AG09319 (cell line): ENCODE data around the gene KCNMB3.
"Not testable (repeated sequence)": the region's sequence is repeated elsewhere in the genome, so short reads cannot be mapped to it uniquely, and the experiment has no call there.

Source experiments
- DNase-seq: peaks from one replicate; pipeline ENCODE4 v3.0.0-alpha.2; 2010; ENCODE audit warnings: low read depth; ENCODE audit errors: extremely low read depth
- TF ChIP-seq, protein P1 (sequence below): IDR thresholded peaks from 2 replicates; pipeline ENCODE4 v1.5.1; 2011; ENCODE audit warnings: low read depth, mild to moderate bottlenecking, inconsistent platforms, low read length, moderate library complexity

The KCNMB3 gene

DNA sequence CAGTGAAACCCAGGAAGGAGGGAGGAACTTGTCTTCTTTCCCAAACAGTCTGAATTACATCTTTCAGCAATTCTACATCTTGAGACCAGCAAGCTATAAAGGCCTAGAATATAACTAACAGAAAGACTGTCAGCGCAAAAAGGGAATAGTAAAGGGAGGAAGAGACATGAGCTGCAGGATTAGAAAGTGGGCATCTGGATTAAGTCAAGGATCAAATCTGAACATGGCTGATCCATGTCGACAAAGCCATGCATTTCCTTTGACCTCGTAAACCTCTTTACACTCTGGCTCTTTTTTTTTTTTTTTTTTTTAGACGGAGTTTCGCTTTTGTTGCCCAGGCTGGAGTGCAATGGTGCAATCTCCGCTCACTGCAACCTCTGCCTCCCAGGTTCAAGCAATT is 35.4 kb upstream of the KCNMB3 start:
- TF ChIP-seq, protein P1, sequence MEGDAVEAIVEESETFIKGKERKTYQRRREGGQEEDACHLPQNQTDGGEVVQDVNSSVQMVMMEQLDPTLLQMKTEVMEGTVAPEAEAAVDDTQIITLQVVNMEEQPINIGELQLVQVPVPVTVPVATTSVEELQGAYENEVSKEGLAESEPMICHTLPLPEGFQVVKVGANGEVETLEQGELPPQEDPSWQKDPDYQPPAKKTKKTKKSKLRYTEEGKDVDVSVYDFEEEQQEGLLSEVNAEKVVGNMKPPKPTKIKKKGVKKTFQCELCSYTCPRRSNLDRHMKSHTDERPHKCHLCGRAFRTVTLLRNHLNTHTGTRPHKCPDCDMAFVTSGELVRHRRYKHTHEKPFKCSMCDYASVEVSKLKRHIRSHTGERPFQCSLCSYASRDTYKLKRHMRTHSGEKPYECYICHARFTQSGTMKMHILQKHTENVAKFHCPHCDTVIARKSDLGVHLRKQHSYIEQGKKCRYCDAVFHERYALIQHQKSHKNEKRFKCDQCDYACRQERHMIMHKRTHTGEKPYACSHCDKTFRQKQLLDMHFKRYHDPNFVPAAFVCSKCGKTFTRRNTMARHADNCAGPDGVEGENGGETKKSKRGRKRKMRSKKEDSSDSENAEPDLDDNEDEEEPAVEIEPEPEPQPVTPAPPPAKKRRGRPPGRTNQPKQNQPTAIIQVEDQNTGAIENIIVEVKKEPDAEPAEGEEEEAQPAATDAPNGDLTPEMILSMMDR, result no peak
- DNase-seq, result no peak

DNA sequence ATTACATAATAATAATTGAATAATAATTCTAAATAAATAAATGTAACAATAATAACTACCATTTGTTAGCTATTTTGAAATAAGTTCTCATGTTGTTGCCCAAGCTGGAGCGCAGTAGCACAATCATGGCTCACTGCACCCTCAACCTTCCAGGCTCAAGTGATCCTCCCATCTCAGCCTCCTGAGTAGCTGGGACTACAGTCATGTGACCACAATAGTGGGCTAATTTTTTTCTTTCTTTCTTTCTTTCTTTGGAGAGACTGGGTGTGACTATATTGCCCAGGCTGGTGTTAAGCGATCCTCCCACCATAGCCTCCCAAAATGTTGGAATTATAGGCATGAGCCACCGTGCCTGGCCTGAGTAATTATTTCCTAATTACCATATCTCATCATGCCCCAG is 30.9 kb upstream of the KCNMB3 start:
- DNase-seq, result no peak
- TF ChIP-seq, protein P1, result no peak

- TF ChIP-seq, protein P1, result no peak
These were observed 28.9 kb upstream of the KCNMB3 start for GRCh38 chr3:179279837-179280236.

DNA sequence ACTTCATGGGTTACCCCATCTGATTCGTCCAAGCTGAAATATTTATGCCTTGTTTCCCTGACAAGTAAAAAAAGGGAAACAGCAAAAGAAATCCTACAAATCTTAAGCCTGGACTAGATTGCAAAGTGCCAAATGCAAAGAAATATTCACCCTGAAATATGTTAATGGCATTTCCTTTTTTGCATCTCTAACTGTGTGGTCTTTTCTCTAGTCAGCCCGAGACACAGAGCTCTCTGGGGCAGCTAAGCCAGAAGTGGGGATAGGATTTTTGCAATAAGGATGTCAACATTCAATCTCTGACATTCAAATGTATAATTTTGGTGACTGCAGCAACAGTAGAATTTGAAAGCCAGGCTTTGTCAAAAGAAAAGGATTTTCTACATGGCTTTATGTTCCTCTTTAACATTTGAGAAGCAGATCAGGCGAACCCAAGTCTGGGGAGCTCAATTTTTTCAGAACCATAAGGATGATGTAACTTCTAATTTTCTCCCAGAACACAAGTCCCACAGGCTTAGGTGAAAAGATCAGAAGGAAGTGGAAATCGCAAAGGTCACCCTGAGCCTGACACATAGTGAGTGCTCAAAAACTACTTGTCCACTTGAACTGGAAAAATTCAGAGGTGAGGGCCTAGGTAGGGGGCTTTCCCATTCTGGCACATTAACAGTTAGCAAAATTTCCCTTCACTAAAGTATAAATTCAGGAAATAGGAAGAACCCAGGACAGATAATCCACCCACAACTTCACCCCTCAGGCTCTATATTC is 28.2 kb upstream of the KCNMB3 start:
- TF ChIP-seq, protein P1, result no peak
- DNase-seq, result no peak

More at GRCh38 chr3:179279837-179280236, 28.9 kb upstream of the KCNMB3 start:
- no peak for DNase-seq

DNA sequence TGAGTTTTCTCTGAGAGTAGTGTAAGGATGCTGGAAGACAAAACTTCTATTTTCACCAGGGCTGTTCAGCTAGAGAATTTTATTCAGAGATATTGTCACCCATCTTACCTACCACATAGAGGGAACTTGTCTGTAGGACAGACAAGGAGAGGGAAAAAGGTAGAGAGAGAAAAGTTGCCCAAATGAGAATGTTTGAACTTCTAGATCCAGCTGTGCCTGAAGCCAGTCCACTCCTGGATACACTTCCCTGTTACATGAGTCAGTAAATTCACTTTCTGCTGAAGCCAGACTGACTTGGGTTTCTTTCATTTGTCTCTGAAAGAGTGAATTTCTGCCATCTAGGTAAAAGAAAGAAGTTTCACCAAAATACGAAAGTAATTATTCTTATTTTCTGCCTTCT is 27.2 kb upstream of the KCNMB3 start:
- no peak for DNase-seq
- TF ChIP-seq, protein P1, result no peak

DNA sequence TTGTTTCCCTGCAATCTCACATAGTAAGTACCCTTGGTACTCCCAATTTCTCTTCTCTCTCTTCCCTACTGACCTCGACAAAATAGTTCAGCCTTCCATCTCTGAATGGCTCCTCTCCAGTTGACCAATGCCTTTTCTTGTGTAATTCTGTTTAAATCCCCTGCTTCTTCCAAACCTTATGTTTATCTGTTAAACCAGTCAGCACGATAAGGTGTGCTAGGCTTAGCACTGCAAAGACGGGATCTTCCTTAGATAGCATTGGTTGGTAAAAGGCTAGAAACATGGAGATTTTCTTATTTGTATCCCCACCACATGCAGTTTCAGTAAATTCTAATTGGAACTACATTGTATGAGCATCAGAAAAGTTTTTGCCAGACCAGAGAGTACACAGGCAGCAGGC is 25.8 kb upstream of the KCNMB3 start:
- no peak for DNase-seq
- TF ChIP-seq, protein P1, result no peak

DNA sequence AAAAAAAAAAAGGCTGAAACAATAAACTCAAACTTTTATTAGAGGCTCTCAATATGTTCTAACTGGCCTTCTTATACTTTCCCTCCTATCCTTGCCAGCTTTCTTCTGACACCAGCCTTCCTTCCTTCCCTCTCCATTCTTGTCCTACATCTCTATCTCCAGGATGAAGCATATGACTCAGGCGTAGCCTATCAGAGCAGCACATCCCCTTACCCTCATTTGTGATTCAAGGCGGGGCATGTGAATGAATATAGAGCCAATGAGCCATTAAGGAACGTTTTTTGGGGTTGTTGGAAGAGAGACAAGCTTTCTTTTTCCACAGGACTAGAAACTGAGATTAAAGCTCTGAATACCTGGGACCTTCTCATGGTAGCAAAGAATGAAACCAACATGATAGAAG is 25.1 kb upstream of the KCNMB3 start:
- TF ChIP-seq, protein P1, result no peak
- no peak for DNase-seq

- DNase-seq, result not testable (repeated sequence)
These were observed 23.5 kb upstream of the KCNMB3 start for GRCh38 chr3:179274434-179274833.
